Stimulated activated CD8-positive, alpha-beta memory T cell treated with anti-CD3 and anti-CD28 coated beads, Interleukin-15, amount 100 ng/mL, for 24 hours (primary cell): Measurements from ENCODE around the gene ENDOV.

Experiments used
- DNase-seq: peaks from one replicate; pipeline ENCODE4 v3.0.0-alpha.2; 2020; ENCODE audit warnings: low read depth

Gene ENDOV

DNA sequence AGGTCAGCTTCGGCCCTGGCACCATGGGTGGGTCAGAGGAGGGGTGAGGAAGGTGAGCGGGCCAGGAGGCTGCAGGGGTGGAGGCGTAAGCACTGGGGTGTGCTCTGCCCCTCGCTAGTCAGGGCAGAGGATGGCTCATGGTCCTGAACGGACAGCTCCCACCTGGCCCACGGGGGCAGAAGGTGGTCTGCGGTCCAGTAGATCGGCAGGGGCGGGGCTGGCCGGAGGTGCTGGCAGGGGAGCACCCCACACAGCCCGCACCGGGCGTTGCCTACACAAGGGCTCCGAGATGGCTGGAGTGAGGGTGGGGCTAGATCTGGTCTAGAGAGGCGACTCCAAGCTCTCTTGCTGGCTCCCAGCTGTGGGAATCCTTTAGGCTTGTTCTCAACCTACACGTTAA lies 53.3 kb downstream of the ENDOV start:
- DNase-seq, result no peak

DNA sequence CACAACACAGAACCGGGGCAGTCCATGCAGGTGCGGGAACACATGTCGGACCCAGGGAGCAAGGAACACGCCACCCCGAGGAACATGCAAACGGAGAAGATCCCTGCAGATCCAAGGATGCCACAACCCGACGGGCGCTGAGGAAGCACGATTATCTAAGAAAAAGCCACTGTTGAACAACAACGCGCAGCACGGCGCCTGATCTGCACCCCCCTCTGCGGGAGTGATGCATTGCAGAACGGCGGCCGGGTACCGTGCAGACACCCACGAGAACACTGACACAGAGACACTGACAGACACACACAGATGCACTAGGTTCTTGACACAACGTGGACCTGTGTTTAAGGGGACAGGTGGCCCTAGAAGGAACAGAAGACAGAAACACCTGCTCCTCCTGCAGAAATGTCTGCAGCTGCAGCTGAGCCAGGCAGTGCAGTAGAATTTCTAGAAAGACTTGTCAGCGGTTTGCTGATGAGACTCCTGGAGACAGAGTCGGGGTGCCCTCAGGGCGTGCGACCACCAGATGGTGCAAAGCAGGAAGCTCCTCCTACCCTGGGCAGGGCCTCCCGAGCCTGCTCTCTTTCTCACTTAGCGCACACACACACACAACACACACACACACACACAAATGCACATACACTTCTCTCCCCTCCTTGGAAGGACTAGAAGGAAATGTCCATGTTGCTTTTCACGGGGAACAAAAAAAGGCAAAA lies 54.0 kb downstream of the ENDOV start:
- no peak for DNase-seq

- no peak for DNase-seq
Measured at GRCh38 chr17:80469667-80470066, 54.7 kb downstream of the ENDOV start.

DNA sequence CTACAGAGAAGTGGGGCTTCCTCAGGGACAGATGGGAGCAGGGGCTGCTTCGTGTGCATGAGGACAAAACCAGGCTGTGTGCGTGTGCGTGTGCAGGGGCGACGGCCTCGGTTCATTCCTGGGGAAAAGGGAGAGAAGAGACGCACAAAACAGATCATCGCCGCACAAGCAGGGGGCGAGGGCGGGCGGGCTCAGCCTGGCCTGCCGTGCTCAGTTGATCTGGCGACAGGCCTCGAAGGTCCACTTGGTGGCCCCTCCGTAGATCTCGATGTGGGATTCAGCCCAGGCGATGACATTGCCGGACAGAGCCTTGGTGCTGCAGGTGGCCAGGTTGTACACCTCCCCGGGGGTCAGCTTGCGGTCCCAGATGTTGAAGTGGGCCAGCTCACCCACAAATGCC lies 55.6 kb downstream of the ENDOV start:
- no peak for DNase-seq

- DNase-seq, result no peak
Measured at GRCh38 chr17:80471922-80472321, 57.0 kb downstream of the ENDOV start.

GRCh38 chr17:80472996-80473395 lies 58.0 kb downstream of the ENDOV start:
- DNase-seq, result no peak

- no peak for DNase-seq
Measured at GRCh38 chr17:80473701-80474100, 58.7 kb downstream of the ENDOV start.

GRCh38 chr17:80474231-80474960 lies 59.4 kb downstream of the ENDOV start:
- no peak for DNase-seq

- DNase-seq, result no peak
Measured at GRCh38 chr17:80474961-80475909, 60.3 kb downstream of the ENDOV start.

DNA sequence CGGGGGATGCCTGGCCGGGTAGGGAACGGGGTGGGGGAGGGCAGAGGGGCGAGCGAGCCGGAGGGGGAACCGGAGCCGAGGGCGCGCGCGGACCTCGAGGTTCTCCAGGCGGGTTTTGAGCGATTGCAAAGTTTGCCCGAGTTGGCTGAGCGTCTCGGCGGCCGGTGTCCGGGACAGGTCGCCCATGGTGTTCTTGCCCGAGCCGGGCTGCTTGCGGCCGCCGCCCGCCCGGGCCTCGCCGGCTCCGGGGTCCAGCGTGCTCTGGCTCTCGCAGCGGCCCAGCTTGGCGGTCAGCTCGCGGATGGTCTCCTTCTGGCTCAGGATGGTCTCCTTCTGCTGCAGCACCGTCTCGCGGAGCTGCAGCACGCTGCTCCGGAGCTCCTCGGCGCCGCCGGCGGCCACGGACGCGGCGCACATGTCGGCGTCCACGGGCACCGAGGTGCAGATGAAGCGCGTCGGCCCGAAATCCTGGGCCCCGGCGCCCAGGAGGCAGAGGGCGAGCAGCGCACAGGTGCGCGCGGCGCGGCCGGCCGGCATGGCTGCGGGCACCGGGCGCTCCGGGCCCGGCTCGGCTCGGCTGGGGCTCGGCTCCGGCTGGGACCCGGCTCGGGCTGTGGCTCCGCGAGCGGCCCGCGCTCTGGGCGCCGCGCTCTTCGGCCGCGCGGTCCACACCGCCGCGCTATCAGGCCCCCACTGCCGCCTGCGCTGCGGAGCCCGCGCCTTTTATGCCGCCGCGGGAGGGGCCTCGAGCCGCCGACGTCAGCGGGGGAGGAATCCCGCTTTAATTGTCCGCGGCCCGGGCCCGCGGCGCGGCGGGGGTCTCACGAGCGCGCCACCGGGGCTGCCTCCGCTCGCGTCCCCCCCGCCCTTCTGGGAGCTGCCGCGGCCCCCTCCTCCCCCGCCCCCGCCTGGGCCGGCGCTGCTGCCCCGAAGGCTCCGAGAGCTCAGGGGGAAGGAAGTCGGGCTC lies 61.2 kb downstream of the ENDOV start, which contains the start of gene NPTX1:
Gene NPTX1, minus strand, starts transcription at position 698 of the 967 bp plus-strand sequence. Its CDS starts 161 bp downstream, at position 537.
- no peak for DNase-seq

- no peak for DNase-seq
Measured at GRCh38 chr17:80476877-80477646, 62.1 kb downstream of the ENDOV start.

GRCh38 chr17:80477647-80478478 lies 62.9 kb downstream of the ENDOV start:
- no peak for DNase-seq

- DNase-seq, result no peak
Measured at GRCh38 chr17:80478487-80479245, 63.7 kb downstream of the ENDOV start.

DNA sequence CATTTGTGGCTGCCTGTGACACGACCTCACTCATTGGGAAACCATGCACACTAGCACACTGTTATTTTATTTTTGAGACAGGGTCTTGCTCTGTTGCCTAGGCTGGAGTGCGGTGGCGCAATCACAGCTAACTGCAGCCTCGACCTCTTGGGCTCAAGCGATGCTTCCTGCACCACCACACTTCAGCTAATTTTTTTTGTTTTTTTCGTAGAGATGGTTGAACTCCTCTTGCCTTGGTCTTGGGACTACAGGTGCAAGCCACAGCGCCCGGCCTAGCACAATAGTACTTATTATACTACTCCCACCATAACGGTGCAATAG lies 64.2 kb downstream of the ENDOV start:
- DNase-seq, result no peak

- DNase-seq, result no peak
Measured at GRCh38 chr17:80480248-80480647, 65.3 kb downstream of the ENDOV start.

DNA sequence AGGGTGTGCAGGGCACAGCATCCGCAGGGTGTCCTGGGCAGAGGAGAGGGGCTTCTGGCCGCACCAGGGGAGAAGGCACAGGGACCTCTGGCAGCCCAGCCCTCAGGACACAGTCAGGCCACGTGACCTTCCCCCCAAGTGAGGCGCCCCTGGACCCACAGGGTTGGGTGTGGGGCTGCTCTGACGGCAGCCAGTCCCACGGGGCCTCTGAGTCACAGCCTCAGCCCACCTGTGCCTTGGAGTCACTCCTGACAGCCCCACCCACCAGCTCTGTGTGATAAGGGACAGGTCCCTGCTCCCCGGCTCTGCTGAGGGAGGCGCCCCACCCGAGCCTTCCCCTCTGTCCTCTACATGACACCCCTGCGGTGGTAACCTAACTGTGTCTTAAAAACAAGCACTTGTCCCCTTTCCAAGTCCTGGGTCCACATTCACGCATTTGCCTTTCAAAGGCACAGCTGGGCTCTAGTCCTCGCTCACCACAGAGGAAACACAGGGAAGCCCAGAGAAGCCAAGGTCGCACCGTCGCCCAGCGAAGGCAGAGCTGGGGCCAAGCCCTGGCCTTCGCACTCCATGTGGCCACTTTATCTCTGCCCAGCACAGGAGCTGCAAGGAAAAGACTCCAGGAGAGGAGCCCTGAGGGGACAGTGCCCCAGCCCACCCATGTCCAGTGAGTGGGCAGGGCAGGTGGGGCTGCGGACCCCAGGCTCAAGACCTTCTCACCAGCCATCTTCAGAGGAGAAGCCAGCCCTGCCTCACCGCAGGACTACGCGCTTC lies 66.5 kb downstream of the ENDOV start:
- no peak for DNase-seq

GRCh38 chr17:80482058-80482318 lies 67.0 kb downstream of the ENDOV start:
- DNase-seq, result no peak

DNA sequence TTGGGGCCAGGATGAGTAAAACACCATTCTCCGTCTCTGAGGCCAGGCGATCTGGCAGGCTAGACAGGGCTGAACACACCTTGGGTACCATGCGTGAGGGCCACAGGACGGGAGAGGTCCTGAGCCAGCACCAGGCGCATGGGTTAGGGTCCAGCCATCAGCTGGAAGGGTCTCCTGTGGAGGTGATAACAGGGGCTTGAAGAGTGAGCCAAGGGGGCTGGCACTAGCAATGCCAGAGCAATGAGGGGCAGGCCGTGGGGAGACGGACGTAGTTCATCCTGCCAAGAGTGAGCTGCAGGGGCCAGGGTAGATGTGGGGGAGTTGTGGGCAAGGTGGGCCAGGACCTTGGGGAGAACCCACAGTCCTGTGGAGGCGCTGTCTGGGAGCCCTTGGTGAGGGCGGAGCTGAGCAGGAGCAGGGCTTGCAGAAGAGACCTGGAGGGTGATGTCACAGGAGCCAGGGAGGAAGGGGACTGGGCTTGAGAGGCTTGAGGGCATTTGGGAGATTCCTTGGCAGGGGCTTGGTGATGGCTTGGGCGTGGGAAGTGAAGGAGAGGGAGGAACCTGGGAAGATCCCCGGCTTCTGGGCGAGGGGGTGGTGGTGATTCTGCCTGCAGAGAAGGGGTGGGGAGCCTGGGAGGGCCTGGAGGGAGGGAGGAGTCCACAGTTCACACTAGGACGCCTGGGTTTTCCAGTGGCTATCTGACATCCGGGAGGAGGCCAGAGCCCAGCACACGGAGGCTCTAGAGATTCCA lies 67.8 kb downstream of the ENDOV start:
- DNase-seq, result no peak
